ENCODE data around the gene STIM2. TPM values are rescaled to one million over a fixed set of nuclear protein-coding genes. Genes with fewer than 3 reads are reported as not detected.

The STIM2 gene
- total RNA-seq, 1 experiment from 2014 or later, result 30.2 TPM

DNA sequence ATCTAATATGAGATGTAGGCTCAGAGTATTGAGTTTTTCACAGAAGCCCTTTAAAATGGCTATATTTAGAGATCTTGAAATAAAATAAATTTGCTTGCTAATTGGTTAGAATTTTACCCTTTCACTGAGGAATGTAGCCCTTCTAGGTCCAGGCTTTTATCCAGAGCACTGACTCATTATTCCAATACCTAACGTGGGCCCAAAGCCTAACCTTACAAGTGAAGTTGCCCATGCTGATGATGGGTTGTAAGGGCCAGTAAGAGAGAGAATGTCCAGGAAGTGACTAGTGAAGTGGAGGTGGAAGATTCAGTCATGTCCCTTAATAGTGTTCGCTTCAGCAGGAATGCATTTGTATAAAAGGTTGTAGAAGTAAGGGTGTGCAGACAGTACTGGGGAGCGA lies 155.9 kb downstream of the STIM2 start:
- Histone ChIP-seq H4K20me1 (ENCODE audit: insufficient read depth) (no peaks in the 10 kb centered on the region), H3K79me2 (ENCODE audit: low read depth) (no peaks in the 10 kb centered on the region), H3K9me2 (ENCODE audit: insufficient read depth) (no peaks in the 10 kb centered on the region), H3K4me3 (no peak overlapping the region), H3K4me2 (no peak overlapping the region), H3K27me3 (ENCODE audit: insufficient read depth, low read depth) (no peaks in the 10 kb centered on the region), H3K36me3 (ENCODE audit: low read depth) (no peaks in the 10 kb centered on the region), H3K4me1 (replicated peaks; ENCODE audit: insufficient read depth) (peaks cover 5% of the 10 kb centered on the region), H3K9me3 (ENCODE audit: insufficient read depth, low read depth) (no peaks in the 10 kb centered on the region), H3F3A (ENCODE audit: insufficient read depth, low read depth) (no peaks in the 10 kb centered on the region), H3K27ac (no peak overlapping the region), H2AFZ (no peak overlapping the region)
- intact Hi-C loops (cut with micrococcal nuclease; ENCODE audit: unreplicated experiment), result loop anchor here (10.0 kb wide), 2 partner anchors 1032 to 1572 kb away; no protein-coding TSS in a partner anchor
- BruUV-seq (replicated peaks), result no TSS peak
- POLR2A ChIA-PET (ENCODE audit: unreplicated experiment), result no interaction called here
- no peak for DNase-seq
- TF ChIP-seq EZH2 (IDR thresholded peaks at IDR 0.05; ENCODE audit: low read depth), result no peak
- TF ChIP-seq, protein P1, sequence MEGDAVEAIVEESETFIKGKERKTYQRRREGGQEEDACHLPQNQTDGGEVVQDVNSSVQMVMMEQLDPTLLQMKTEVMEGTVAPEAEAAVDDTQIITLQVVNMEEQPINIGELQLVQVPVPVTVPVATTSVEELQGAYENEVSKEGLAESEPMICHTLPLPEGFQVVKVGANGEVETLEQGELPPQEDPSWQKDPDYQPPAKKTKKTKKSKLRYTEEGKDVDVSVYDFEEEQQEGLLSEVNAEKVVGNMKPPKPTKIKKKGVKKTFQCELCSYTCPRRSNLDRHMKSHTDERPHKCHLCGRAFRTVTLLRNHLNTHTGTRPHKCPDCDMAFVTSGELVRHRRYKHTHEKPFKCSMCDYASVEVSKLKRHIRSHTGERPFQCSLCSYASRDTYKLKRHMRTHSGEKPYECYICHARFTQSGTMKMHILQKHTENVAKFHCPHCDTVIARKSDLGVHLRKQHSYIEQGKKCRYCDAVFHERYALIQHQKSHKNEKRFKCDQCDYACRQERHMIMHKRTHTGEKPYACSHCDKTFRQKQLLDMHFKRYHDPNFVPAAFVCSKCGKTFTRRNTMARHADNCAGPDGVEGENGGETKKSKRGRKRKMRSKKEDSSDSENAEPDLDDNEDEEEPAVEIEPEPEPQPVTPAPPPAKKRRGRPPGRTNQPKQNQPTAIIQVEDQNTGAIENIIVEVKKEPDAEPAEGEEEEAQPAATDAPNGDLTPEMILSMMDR (conservative IDR thresholded peaks at IDR 0.05), result no peak
- CTCF ChIA-PET, result no interaction called here

DNA sequence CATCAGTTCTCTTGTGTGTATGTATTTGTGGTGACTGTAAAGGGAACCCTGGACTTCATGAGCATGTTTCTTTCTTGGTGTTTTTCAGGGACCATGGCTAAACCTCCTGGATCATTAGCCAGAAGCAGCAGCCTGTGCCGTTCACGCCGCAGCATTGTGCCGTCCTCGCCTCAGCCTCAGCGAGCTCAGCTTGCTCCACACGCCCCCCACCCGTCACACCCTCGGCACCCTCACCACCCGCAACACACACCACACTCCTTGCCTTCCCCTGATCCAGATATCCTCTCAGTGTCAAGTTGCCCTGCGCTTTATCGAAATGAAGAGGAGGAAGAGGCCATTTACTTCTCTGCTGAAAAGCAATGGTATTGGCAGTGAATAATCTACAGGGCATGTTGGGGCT lies 157.0 kb downstream of the STIM2 start:
- DNase-seq, result no peak
- H3K79me2 ChIP-seq (ENCODE audit: low read depth), result no peaks in the 10 kb centered on the region
- TF ChIP-seq, protein P1 (conservative IDR thresholded peaks at IDR 0.05), result no peak
- no peak for TF ChIP-seq EZH2 (IDR thresholded peaks at IDR 0.05; ENCODE audit: low read depth)
- no peaks in the 10 kb centered on the region for H3K9me2 ChIP-seq (ENCODE audit: insufficient read depth)
- no peak overlapping the region for H2AFZ ChIP-seq
- no peaks in the 10 kb centered on the region for H4K20me1 ChIP-seq (ENCODE audit: insufficient read depth)
- no peak overlapping the region for H3K4me3 ChIP-seq
- H3K27me3 ChIP-seq (ENCODE audit: insufficient read depth, low read depth), result no peaks in the 10 kb centered on the region
- no peak overlapping the region for H3K27ac ChIP-seq
- ChIA-PET CTCF (no interaction called here), POLR2A (ENCODE audit: unreplicated experiment) (no interaction called here)
- H3K9me3 ChIP-seq (ENCODE audit: insufficient read depth, low read depth), result no peaks in the 10 kb centered on the region
- intact Hi-C loops (cut with micrococcal nuclease; ENCODE audit: unreplicated experiment), result loop anchor here (10.0 kb wide), 2 partner anchors 1033 to 1573 kb away; no protein-coding TSS in a partner anchor
- no peak overlapping the region for H3K4me2 ChIP-seq
- H3F3A ChIP-seq (ENCODE audit: insufficient read depth, low read depth), result no peaks in the 10 kb centered on the region
- no peaks in the 10 kb centered on the region for H3K4me1 ChIP-seq (replicated peaks; ENCODE audit: insufficient read depth)
- no peaks in the 10 kb centered on the region for H3K36me3 ChIP-seq (ENCODE audit: low read depth)
- BruUV-seq (replicated peaks), result no TSS peak

DNA sequence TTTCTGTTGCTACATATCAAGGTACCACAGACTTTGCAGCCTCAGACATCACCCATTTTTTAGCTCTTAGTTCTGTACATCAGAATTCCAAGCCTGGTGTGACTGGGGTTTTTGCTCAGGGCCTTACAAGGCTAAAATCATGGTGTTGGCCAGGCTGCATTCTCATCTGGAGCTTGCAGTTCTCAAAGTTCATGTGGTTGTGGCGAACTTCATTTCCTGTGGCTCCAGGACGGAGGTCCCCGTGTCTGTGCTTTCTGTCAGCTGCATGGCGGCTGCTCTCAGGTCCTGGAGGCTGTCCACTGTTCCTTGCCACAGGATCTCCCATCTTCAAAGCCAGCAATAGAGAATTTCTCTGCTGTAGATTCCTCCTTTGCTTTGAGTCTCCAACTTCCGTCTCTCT lies 157.4 kb downstream of the STIM2 start:
- TF ChIP-seq EZH2 (IDR thresholded peaks at IDR 0.05; ENCODE audit: low read depth), result no peak
- H2AFZ ChIP-seq, result no peak overlapping the region
- intact Hi-C loops (cut with micrococcal nuclease; ENCODE audit: unreplicated experiment), result loop anchor here (10.0 kb wide), 2 partner anchors 1033 to 1573 kb away; no protein-coding TSS in a partner anchor
- H3K4me1 ChIP-seq (replicated peaks; ENCODE audit: insufficient read depth), result no peaks in the 10 kb centered on the region
- no peaks in the 10 kb centered on the region for H3K9me3 ChIP-seq (ENCODE audit: insufficient read depth, low read depth)
- no peaks in the 10 kb centered on the region for H3F3A ChIP-seq (ENCODE audit: insufficient read depth, low read depth)
- no peaks in the 10 kb centered on the region for H3K9me2 ChIP-seq (ENCODE audit: insufficient read depth)
- BruUV-seq (replicated peaks), result no TSS peak
- H3K4me3 ChIP-seq, result no peak overlapping the region
- H3K79me2 ChIP-seq (ENCODE audit: low read depth), result no peaks in the 10 kb centered on the region
- ChIA-PET CTCF (no interaction called here), POLR2A (ENCODE audit: unreplicated experiment) (no interaction called here)
- no peaks in the 10 kb centered on the region for H3K27me3 ChIP-seq (ENCODE audit: insufficient read depth, low read depth)
- no peaks in the 10 kb centered on the region for H4K20me1 ChIP-seq (ENCODE audit: insufficient read depth)
- no peak overlapping the region for H3K27ac ChIP-seq
- H3K36me3 ChIP-seq (ENCODE audit: low read depth), result no peaks in the 10 kb centered on the region
- no peak for DNase-seq
- H3K4me2 ChIP-seq, result no peak overlapping the region

DNA sequence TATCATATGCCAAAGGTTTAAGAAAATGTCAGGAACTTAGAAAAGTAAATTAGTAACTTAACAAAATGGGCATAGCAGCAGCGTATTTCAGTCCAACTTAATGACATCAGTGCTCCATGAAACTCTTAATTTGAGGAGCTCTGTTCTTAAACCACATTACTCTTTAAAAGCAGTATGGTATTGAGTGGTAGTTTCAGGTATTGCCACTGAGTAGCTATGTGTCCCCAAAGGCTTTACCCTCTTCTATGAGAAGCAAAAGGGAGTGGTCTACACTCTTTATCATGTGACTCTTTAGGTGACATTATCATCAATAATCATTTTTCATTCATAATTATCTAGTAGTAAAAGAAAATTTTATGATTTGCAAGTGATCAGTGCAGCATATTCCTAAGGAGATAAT lies 158.3 kb downstream of the STIM2 start:
- Histone ChIP-seq H3K27ac (no peak overlapping the region), H2AFZ (no peak overlapping the region), H3K79me2 (ENCODE audit: low read depth) (no peaks in the 10 kb centered on the region), H3K4me2 (no peak overlapping the region), H3K4me3 (no peak overlapping the region), H3K27me3 (ENCODE audit: insufficient read depth, low read depth) (no peaks in the 10 kb centered on the region), H3K9me2 (ENCODE audit: insufficient read depth) (no peaks in the 10 kb centered on the region), H4K20me1 (ENCODE audit: insufficient read depth) (no peaks in the 10 kb centered on the region), H3F3A (ENCODE audit: insufficient read depth, low read depth) (no peaks in the 10 kb centered on the region), H3K9me3 (ENCODE audit: insufficient read depth, low read depth) (no peaks in the 10 kb centered on the region), H3K4me1 (replicated peaks; ENCODE audit: insufficient read depth) (no peaks in the 10 kb centered on the region), H3K36me3 (ENCODE audit: low read depth) (no peaks in the 10 kb centered on the region)
- no peak for DNase-seq
- POLR2A ChIA-PET (ENCODE audit: unreplicated experiment), result no interaction called here
- CTCF ChIA-PET, result no interaction called here
- no TSS peak for BruUV-seq (replicated peaks)
- intact Hi-C loops (cut with micrococcal nuclease; ENCODE audit: unreplicated experiment), result loop anchor here (10.0 kb wide), 2 partner anchors 1034 to 1574 kb away; no protein-coding TSS in a partner anchor
- TF ChIP-seq, protein P1 (conservative IDR thresholded peaks at IDR 0.05), result no peak
- TF ChIP-seq EZH2 (IDR thresholded peaks at IDR 0.05; ENCODE audit: low read depth), result no peak

Measured in PC-9 (cell line).